ENCODE results near the gene WDR83.
"Not testable (repeated sequence)": the region's sequence is repeated elsewhere in the genome, so short reads cannot be mapped to it uniquely, and the experiment has no call there.

The WDR83 gene

GRCh38 chr19:12681074-12681987 lies 14.7 kb downstream of the WDR83 start, which contains the start of gene DHPS:
Gene DHPS, minus strand, starts transcription at chr19:12681880. Its CDS starts 114 bp downstream, at chr19:12681766.
- peak; percentile 74 for DNase-seq (ENCODE audit: low read depth in 1 of 2, low spot score in 1 of 2)

GRCh38 chr19:12685831-12686230 lies 19.2 kb downstream of the WDR83 start:
- DNase-seq (ENCODE audit: low read depth in 1 of 2, low spot score in 1 of 2), result no peak

DNA sequence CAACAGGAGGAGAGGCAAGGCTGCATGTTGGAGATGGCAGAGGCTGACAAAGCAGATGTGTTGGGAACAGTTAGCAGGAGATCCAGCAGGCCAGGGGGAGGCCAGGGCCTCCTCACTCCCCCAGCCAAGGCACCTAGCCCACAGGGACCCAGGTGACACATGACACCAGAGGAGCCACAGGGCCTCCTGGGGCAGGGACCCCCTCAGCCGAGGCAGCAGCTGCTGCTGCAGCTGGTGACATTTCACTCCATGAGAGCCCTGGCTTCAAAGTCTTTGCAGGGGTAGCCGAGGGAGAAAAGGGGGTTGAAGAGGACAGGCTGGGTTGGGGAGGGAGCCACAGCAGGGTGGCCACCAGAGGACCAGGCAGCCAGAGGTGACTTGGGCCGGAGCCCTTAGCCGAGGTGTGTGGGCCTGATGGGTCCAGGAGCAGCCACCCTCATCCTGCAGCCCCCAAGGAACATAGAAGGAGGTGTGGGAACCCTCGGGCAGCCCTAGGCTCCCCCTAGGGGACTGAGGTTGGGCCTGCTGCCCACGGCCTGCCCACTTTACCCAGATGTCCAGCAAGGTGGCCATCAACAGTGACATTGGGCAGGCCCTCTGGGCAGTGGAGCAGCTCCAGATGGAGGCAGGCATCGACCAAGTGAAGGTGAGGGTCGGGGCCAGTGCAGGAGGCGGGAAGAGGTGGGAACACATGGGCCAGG lies 21.0 kb downstream of the WDR83 start, which contains the start of gene GNG14:
TSS of gene GNG14 (plus strand) at position 503 of the 701 bp plus-strand sequence. CDS start at position 554, 51 bp downstream.
- no peak for DNase-seq (ENCODE audit: low read depth in 1 of 2, low spot score in 1 of 2)

- DNase-seq (ENCODE audit: low read depth in 1 of 2, low spot score in 1 of 2), result no peak
These were observed 22.4 kb downstream of the WDR83 start for GRCh38 chr19:12689012-12689411.

DNA sequence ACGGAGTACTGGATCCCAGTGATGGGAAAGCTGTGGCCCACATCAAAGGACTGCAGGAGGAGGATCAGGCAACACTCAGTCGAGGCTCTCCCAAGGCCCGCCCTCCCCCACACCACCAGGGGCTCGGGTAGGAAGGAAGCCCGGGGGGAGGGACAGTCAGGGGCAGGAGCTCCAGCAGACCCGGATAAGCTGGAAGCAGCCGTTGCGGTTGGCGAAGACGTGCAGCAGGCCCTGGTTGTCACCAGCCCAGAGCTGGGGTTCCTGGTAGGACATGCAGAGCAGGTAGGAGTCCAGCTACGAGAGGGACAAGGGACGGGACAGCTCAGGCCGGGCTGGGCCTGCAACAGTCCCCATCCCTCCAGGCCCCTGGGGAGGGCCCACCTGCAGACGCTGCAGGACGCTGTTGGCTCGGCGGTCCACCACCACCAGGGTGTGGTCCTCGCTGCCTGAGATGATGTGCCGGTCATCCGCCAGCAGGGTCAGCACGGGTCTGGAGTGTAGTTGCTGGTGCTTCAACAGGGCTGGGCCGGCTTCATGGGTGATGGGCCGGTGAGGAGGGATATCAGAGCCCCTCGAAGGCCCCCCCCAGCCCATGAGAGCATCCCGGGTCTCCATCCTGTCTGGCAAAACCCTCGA lies 23.1 kb downstream of the WDR83 start:
- DNase-seq (ENCODE audit: low read depth in 1 of 2, low spot score in 1 of 2), result no peak

- no peak for DNase-seq (ENCODE audit: low read depth in 1 of 2, low spot score in 1 of 2)
These were observed 26.4 kb downstream of the WDR83 start for GRCh38 chr19:12692960-12693359.

- DNase-seq (ENCODE audit: low read depth in 1 of 2, low spot score in 1 of 2), result no peak
These were observed 28.0 kb downstream of the WDR83 start for GRCh38 chr19:12694641-12695040.

- DNase-seq (ENCODE audit: low read depth in 1 of 2, low spot score in 1 of 2), result no peak
These were observed 28.5 kb downstream of the WDR83 start for GRCh38 chr19:12695096-12695495.

- no peak for DNase-seq (ENCODE audit: low read depth in 1 of 2, low spot score in 1 of 2)
These were observed 28.9 kb downstream of the WDR83 start for GRCh38 chr19:12695514-12695913.

DNA sequence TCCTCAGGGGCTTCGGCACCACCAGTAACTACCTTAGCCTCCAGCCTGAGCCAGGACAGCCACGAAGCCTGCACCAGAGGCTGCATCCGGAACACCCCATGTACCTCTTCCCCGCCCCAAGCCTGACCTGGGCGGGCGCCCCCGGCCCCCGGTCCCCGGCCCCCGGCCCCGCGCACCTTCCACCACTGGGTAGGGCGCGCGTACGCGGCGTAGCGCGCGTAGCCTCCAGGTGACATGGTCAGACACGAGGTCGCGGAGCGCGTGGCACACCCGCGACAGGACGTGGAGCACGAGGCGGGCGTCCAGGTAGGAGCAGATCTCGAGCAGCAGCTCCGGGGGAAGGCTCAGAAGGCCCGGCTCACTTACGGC lies 29.4 kb downstream of the WDR83 start:
- peak in 1 of 2 donors; percentile 21 for DNase-seq (ENCODE audit: low read depth in 1 of 2, low spot score in 1 of 2)

DNA sequence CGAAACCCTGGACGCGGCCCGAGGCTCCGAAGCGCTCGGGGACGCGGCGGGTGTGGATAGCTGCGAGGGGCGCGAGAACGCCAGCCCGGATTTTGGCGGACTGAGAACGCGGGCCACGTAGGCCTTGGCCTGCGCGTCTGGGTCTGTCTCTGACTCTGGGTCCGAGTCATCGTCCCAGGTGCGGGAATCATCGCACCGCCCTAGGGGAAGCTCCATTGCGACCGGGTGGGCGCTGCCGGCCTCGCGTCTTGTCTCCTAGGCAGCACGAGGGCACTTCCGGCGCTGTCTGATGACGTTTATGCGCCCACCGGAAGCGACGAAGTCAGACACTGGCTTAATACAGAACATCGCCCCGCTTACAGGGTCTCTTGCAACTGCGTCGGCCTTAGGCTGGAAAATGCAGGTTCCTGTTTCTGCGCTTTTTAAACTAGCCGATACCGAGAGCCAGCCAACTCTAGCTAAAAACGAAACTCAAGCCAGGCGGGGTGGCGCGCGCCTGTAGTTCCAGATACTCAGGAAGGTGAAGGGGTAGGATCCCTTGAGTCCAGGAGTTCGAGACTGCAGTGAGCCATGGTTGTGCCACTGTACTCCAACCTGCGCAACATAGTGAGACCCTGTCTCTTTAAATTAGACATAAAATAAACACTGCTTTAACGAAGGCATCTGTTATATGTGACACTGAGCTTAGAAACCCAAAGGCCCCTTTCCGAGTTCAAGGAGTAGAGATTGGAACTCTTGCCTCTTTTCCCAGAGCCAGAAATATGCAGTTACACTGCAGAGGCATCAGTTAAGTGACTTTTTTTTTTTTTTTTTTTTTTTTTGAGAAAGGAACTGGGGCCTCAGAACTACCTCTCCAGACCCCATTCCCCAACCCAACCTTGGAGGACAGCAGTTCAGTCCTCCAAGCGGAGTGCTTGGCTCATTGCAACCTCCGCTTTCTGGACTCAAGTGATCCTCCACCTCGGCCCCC lies 30.0 kb downstream of the WDR83 start, which contains the start of gene FBXW9:
TSS of gene FBXW9 (minus strand) at position 266 of the 970 bp plus-strand sequence. CDS start at position 216, 50 bp downstream.
- DNase-seq (ENCODE audit: low read depth in 1 of 2, low spot score in 1 of 2), result peak; percentile 89 to 99

DNA sequence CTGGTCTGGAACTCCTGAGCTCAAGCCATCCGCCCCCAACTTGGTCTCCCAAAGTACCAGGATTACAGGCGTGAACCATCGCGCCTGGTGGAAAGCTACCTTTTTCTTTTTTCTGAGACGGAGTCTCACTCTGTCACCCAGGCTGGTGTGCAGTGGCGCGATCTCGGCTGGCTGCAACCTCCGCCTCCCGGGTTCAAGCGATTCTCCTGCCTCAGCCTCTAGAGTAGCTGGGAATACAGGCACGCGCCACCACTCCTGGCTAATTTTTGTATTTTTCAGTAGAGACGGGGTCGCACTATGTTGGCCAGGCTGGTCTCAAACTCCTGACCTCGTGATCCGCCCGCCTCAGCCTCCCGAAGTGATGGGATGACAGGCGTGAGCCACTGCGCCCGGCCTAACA lies 30.8 kb downstream of the WDR83 start:
- not testable (repeated sequence) for DNase-seq (ENCODE audit: low read depth in 1 of 2, low spot score in 1 of 2)

DNA sequence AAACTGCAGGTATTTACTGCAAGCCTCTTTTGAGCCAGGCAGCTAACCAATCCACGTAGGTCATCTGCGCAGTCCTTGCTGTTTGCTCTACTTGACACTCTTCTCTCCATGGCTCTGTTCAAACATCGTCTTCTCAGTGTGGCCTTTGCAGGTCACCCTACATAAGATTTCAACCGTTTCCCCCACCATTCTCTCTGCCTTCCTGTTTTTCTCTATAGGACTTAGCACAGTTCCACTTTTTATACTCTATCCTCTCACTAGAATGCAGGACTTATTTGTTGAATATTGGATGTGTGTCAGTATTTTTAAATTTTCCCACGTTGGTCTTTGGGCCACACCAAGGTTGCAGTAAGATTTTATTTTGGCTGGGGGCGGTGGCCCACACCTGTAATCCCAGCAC lies 31.5 kb downstream of the WDR83 start:
- no peak for DNase-seq (ENCODE audit: low read depth in 1 of 2, low spot score in 1 of 2)

GRCh38 chr19:12701596-12702282 lies 35.1 kb downstream of the WDR83 start:
- no peak for DNase-seq (ENCODE audit: low read depth in 1 of 2, low spot score in 1 of 2)

DNA sequence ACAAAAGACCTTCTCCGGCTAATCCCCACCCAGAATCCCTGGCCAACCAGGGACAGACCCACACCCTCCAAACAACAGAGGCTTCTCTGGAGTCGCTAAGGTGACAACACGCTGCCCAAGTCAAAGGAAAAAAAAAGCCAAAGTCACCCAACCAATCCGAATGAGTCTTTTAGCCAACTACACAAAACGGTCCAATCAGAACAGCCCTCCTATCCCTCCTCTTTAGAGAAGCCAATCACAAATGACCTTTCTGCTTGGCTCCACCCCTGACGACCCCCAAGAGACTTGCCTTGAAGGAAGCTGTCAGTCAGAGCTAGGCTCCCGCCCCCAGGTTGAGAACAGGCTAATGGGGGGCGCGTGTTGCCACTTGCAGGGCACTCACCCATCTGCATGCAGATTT lies 36.4 kb downstream of the WDR83 start:
- DNase-seq (ENCODE audit: low read depth in 1 of 2, low spot score in 1 of 2), result no peak

DNA sequence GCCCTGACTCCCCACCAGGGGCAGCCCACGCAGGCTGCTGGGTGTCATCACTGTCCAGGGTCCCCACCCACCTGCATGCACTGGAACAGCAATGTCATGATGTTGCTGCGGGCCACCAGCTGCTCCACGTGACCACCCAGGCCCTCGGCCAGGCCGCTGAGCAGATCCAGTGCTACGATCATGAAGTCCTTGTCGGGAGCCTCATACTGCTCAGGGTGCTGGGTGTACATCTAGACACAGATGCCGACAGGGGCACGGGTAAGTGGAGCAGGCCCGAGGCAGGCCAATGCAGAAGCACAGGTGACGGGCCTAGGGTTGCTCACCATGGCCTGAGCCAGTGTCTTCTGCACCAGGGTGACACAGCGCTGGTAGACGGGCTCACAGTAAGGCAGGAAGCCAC lies 38.6 kb downstream of the WDR83 start:
- DNase-seq (ENCODE audit: low read depth in 1 of 2, low spot score in 1 of 2), result no peak

- no peak for DNase-seq (ENCODE audit: low read depth in 1 of 2, low spot score in 1 of 2)
These were observed 39.2 kb downstream of the WDR83 start for GRCh38 chr19:12705654-12706331.

GRCh38 chr19:12706332-12706718 lies 39.7 kb downstream of the WDR83 start:
- no peak for DNase-seq (ENCODE audit: low read depth in 1 of 2, low spot score in 1 of 2)

DNA sequence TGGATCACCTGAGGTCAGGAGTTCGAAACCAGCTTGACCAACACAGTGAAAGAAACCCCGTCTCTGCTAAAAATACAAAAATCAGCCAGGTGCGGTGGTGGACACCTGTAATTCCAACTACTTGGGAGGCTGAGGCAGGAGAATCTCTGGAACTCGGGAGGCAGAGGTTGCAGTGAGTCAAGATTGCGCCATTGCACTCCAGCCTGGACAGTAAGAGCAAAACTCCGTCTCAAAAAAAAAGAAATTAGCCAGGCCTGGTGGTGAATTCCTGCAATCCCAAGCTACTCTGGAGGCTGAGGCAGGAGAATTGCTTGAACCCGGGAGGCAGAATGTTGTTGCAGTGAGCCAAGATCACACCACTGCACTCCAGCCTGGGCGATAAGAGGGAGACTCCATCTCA lies 42.0 kb downstream of the WDR83 start:
- DNase-seq (ENCODE audit: low read depth in 1 of 2, low spot score in 1 of 2), result no peak
